Ramos (cell line): ENCODE measurements around the gene TUBE1.
"Not testable (repeated sequence)": the region's sequence is repeated elsewhere in the genome, so short reads cannot be mapped to it uniquely, and the experiment has no call there.

ENCODE experiments used
- in situ Hi-C: fragments of 300-500 bp; cut with MboI; formaldehyde crosslinking; loops from one replicate; pipeline ENCODE4 v1.14.3; 2022; ENCODE audit warnings: low sequenced_read_pairs; ENCODE audit not compliant: unreplicated experiment

The TUBE1 gene

GRCh38 chr6:112065426-112065986 is 21.8 kb downstream of the TUBE1 start:
- in situ Hi-C loops, result no loop called here

GRCh38 chr6:112062966-112063365 is 24.3 kb downstream of the TUBE1 start:
- in situ Hi-C loops, result no loop called here

GRCh38 chr6:112061605-112062004 is 25.7 kb downstream of the TUBE1 start:
- in situ Hi-C loops, result no loop called here

- in situ Hi-C loops, result no loop called here
These were observed 28.8 kb downstream of the TUBE1 start for GRCh38 chr6:112058243-112059032.

- in situ Hi-C loops, result no loop called here
These were observed 32.6 kb downstream of the TUBE1 start for GRCh38 chr6:112054555-112055190.

- in situ Hi-C loops, result no loop called here
These were observed 33.3 kb downstream of the TUBE1 start, which contains the start of gene CCN6 for GRCh38 chr6:112054001-112054400. Gene CCN6 (plus strand): TSS chr6:112054104. CDS start chr6:112054358, 254 bp downstream.

- in situ Hi-C loops, result not testable (repeated sequence)
These were observed 36.0 kb downstream of the TUBE1 start for GRCh38 chr6:112051251-112051740.

- in situ Hi-C loops, result no loop called here
These were observed 36.9 kb downstream of the TUBE1 start for GRCh38 chr6:112050429-112050828.

- in situ Hi-C loops, result loop anchor here (25.0 kb wide), 1 partner anchor 788 kb away; a partner anchor contains a TSS
These were observed 37.3 kb downstream of the TUBE1 start for GRCh38 chr6:112049996-112050395.

GRCh38 chr6:112049026-112049799 is 38.1 kb downstream of the TUBE1 start:
- in situ Hi-C loops, result loop anchor here (25.0 kb wide), 1 partner anchor 787 kb away; a partner anchor contains a TSS

GRCh38 chr6:112047523-112047922 is 39.8 kb downstream of the TUBE1 start:
- in situ Hi-C loops, result loop anchor here (25.0 kb wide), 1 partner anchor 785 kb away; a partner anchor contains a TSS

GRCh38 chr6:112044856-112045255 is 42.4 kb downstream of the TUBE1 start:
- in situ Hi-C loops, result loop anchor here (25.0 kb wide), 1 partner anchor 783 kb away; a partner anchor contains a TSS

GRCh38 chr6:112044196-112044595 is 43.1 kb downstream of the TUBE1 start:
- in situ Hi-C loops, result loop anchor here (25.0 kb wide), 1 partner anchor 782 kb away; a partner anchor contains a TSS

- in situ Hi-C loops, result loop anchor here (25.0 kb wide), 1 partner anchor 781 kb away; a partner anchor contains a TSS
These were observed 44.0 kb downstream of the TUBE1 start for GRCh38 chr6:112043032-112044007.

GRCh38 chr6:112041535-112041934 is 45.7 kb downstream of the TUBE1 start:
- in situ Hi-C loops, result loop anchor here (25.0 kb wide), 1 partner anchor 779 kb away; a partner anchor contains a TSS

GRCh38 chr6:112040956-112041355 is 46.3 kb downstream of the TUBE1 start:
- in situ Hi-C loops, result loop anchor here (25.0 kb wide), 1 partner anchor 779 kb away; a partner anchor contains a TSS

- in situ Hi-C loops, result loop anchor here (25.0 kb wide), 1 partner anchor 777 kb away; a partner anchor contains a TSS
These were observed 47.9 kb downstream of the TUBE1 start for GRCh38 chr6:112039431-112039770.

- in situ Hi-C loops, result loop anchor here (25.0 kb wide), 1 partner anchor 777 kb away; a partner anchor contains a TSS
These were observed 48.4 kb downstream of the TUBE1 start for GRCh38 chr6:112038756-112039430.
